BE2C (cell line): ENCODE measurements around the gene HELB.

ENCODE experiments used
- DNase-seq: peaks from one replicate; pipeline ENCODE4 v3.0.0-alpha.2; 2020
- H3K27me3 ChIP-seq: fragments of 250-450 bp; sonication (Bioruptor Pico); 2 replicates; pipeline ENCODE4 v1.5.1; 2020; ENCODE audit warnings: mild to moderate bottlenecking
- H3K36me3 ChIP-seq: fragments of 250-450 bp; sonication (Bioruptor Pico); 2 replicates; pipeline ENCODE4 v1.5.1; 2020; ENCODE audit warnings: mild to moderate bottlenecking
- H3K4me1 ChIP-seq: fragments of 250-450 bp; sonication (Bioruptor Pico); 2 replicates; pipeline ENCODE4 v1.5.1; 2020
- H3K4me3 ChIP-seq: 2 replicates; pipeline ENCODE4 v1.5.1; 2011; ENCODE audit warnings: low read depth, low read length
- H3K9me3 ChIP-seq: fragments of 250-450 bp; sonication (Bioruptor Pico); 2 replicates; pipeline ENCODE4 v1.5.1; 2020
- CTCF ChIP-seq: IDR thresholded peaks from 2 replicates; pipeline ENCODE4 v1.5.1; 2012; ENCODE audit warnings: mild to moderate bottlenecking, low read depth, low read length

Gene HELB

GRCh38 chr12:66279123-66279712, 23.1 kb upstream of the HELB start:
- peak; percentile 66 for TF ChIP-seq CTCF
- DNase-seq: peak; percentile 12
- H3K4me1 ChIP-seq: no peaks in the 10 kb centered on the region
- H3K27me3 ChIP-seq: no peaks in the 10 kb centered on the region; the same call in 1 of the 2 replicates
- H3K36me3 ChIP-seq: no peaks in the 10 kb centered on the region
- no peak overlapping the region for H3K4me3 ChIP-seq
- H3K9me3 ChIP-seq: no peaks in the 10 kb centered on the region

- Histone ChIP-seq H3K9me3 (no peaks in the 10 kb centered on the region), H3K4me1 (no peaks in the 10 kb centered on the region), H3K4me3 (no peak overlapping the region), H3K27me3 (no peaks in the 10 kb centered on the region; the same call in 1 of the 2 replicates), H3K36me3 (no peaks in the 10 kb centered on the region)
- DNase-seq: no peak
- TF ChIP-seq CTCF: no peak
Observed at GRCh38 chr12:66280561-66280960, 21.7 kb upstream of the HELB start.

GRCh38 chr12:66282244-66282643, 20.0 kb upstream of the HELB start:
- Histone ChIP-seq H3K36me3 (no peaks in the 10 kb centered on the region), H3K4me1 (no peaks in the 10 kb centered on the region), H3K4me3 (no peak overlapping the region), H3K27me3 (no peaks in the 10 kb centered on the region; the same call in 1 of the 2 replicates), H3K9me3 (no peaks in the 10 kb centered on the region)
- TF ChIP-seq CTCF: no peak
- no peak for DNase-seq

GRCh38 chr12:66287275-66287674, 15.0 kb upstream of the HELB start:
- no peak for TF ChIP-seq CTCF
- Histone ChIP-seq H3K4me1 (no peaks in the 10 kb centered on the region), H3K36me3 (no peaks in the 10 kb centered on the region), H3K4me3 (no peak overlapping the region), H3K27me3 (no peaks in the 10 kb centered on the region; the same call in 1 of the 2 replicates), H3K9me3 (no peaks in the 10 kb centered on the region)
- no peak for DNase-seq

- H3K9me3 ChIP-seq: no peaks in the 10 kb centered on the region
- no peaks in the 10 kb centered on the region for H3K36me3 ChIP-seq
- TF ChIP-seq CTCF: no peak
- no peaks in the 10 kb centered on the region; the same call in 1 of the 2 replicates for H3K27me3 ChIP-seq
- H3K4me3 ChIP-seq: no peak overlapping the region
- no peaks in the 10 kb centered on the region for H3K4me1 ChIP-seq
- DNase-seq: no peak
Observed at GRCh38 chr12:66288121-66288520, 14.2 kb upstream of the HELB start.

DNA sequence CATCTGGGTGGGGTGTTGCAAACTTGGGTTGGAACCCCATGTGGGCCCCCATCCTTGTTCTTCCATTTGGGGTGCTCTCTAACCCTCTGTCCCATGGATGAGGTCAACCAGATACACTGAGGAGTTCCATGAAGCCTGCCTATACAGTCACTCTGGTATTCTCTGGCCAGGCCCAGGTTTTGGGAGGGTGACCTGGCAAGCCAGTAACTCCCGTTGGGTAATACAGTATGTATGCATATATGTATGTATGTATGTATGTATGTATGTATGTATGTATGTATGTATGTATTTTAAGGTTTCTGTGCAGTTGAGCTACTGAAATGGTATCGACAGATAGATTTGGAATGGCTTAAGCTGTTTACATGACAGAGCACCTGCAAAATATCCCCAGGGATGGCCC, 12.8 kb upstream of the HELB start:
- no peak for TF ChIP-seq CTCF
- Histone ChIP-seq H3K27me3 (no peaks in the 10 kb centered on the region), H3K9me3 (no peaks in the 10 kb centered on the region), H3K36me3 (no peaks in the 10 kb centered on the region), H3K4me3 (no peak overlapping the region), H3K4me1 (no peaks in the 10 kb centered on the region)
- no peak for DNase-seq
